HepG2 (cell line): ENCODE results near the gene SERPINB6. TPM values are rescaled to one million over a fixed set of nuclear protein-coding genes. Genes with fewer than 3 reads are reported as not detected.

Experiments used
- GRHL1 ChIP-seq: sonication (generic); formaldehyde crosslinking; conservative IDR thresholded peaks from 2 replicates; pipeline ENCODE4 v1.8.0; 2022; ENCODE audit warnings: missing genetic modification reagents
- HDAC2 ChIP-seq: sonication (generic); formaldehyde crosslinking; IDR thresholded peaks from 2 replicates; pipeline ENCODE4 v1.4.0; 2020; ENCODE audit warnings: missing genetic modification reagents
- JDP2 ChIP-seq: sonication (generic); formaldehyde crosslinking; IDR thresholded peaks from 2 replicates; pipeline ENCODE4 v1.8.1; 2022; ENCODE audit warnings: missing genetic modification reagents, borderline replicate concordance
- MAZ ChIP-seq, 2 experiments: sonication (generic) in 1 of 2; formaldehyde crosslinking in 1 of 2; IDR thresholded peaks; 2 replicates each; pipeline versions ENCODE4 v1.5.0 to v1.6.1; 2012 to 2020; ENCODE audit warnings: low read depth in 2 of 2, mild to moderate bottlenecking in 2 of 2, borderline replicate concordance in 1 of 2, improper control_type of control experiment in 1 of 2, low read length in 1 of 2, missing genetic modification reagents in 1 of 2, moderate library complexity in 1 of 2
- NFATC3 ChIP-seq: sonication (generic); formaldehyde crosslinking; IDR thresholded peaks from 2 replicates; pipeline ENCODE4 v1.5.1; 2020; ENCODE audit warnings: mild to moderate bottlenecking, missing genetic modification reagents
- NFE2L2 ChIP-seq: fragments of 150-350 bp; IDR thresholded peaks from 2 replicates; pipeline ENCODE4 v1.6.1; 2014; ENCODE audit warnings: low read length
- NR2C2 ChIP-seq: sonication (generic); formaldehyde crosslinking; IDR thresholded peaks from 2 replicates; pipeline ENCODE4 v1.4.0; 2020; ENCODE audit warnings: missing genetic modification reagents, mild to moderate bottlenecking, moderate library complexity, borderline replicate concordance
- RXRB ChIP-seq: IDR thresholded peaks from 2 replicates; pipeline ENCODE4 v1.6.1; 2016; ENCODE audit warnings: borderline replicate concordance, missing genetic modification reagents, missing compliant biosample characterization
- SKI ChIP-seq: fragments of 450-650 bp; IDR thresholded peaks from one replicate; pipeline ENCODE4 v1.6.1; 2018; ENCODE audit warnings: mild to moderate bottlenecking; ENCODE audit not compliant: partially characterized antibody
- TBX3 ChIP-seq: fragments of 450-650 bp; IDR thresholded peaks from 2 replicates; pipeline ENCODE4 v1.6.1; 2017; ENCODE audit warnings: antibody characterized with exemption, mild to moderate bottlenecking, inconsistent platforms, borderline replicate concordance
- TSC22D2 ChIP-seq: sonication (generic); formaldehyde crosslinking; IDR thresholded peaks from 2 replicates; pipeline ENCODE4 v1.5.1; 2020; ENCODE audit warnings: missing genetic modification reagents, mild to moderate bottlenecking, borderline replicate concordance
- ZNF121 ChIP-seq: sonication (generic); formaldehyde crosslinking; IDR thresholded peaks from 2 replicates; pipeline ENCODE4 v1.5.0; 2020; ENCODE audit warnings: mild to moderate bottlenecking, missing genetic modification reagents
- ZNF766 ChIP-seq: sonication (generic); formaldehyde crosslinking; IDR thresholded peaks from 2 replicates; pipeline ENCODE4 v1.5.0; 2020; ENCODE audit warnings: missing genetic modification reagents, borderline replicate concordance
- ZNF841 ChIP-seq: sonication (generic); formaldehyde crosslinking; IDR thresholded peaks from 2 replicates; pipeline ENCODE4 v1.8.1; 2023; ENCODE audit warnings: missing genetic modification reagents, borderline replicate concordance
- polyA plus RNA-seq, 8 experiments: library from polyadenylated mRNA; depleted of rRNA in 3 of 8; stranded (reverse) in 7 of 8; unstranded in 1 of 8; fragments of >200 nt; fragmentation: Illumina TruSeq in 4 of 8; extraction: Trizol in 4 of 8; gene quantifications; 2 replicates each; pipeline versions ENCODE4 v1.2.1 to v1.2.3, GENCODE V29; 2011 to 2016; ENCODE audit warnings: low read depth in 4 of 8, missing spikeins in 1 of 8, mixed read lengths in 1 of 8; ENCODE audit not compliant: insufficient read depth in 1 of 8
- total RNA-seq, 5 experiments: library from RNA; depleted of rRNA; stranded (reverse); fragments of >200 nt; fragmentation: Illumina TruSeq; extraction: Trizol; gene quantifications; 2 replicates each; pipeline ENCODE4 v1.2.3, GENCODE V29; 2016; ENCODE audit warnings: low read depth in 1 of 5
- TF ChIP-seq, protein P1 (sequence below): sonication (generic); formaldehyde crosslinking; IDR thresholded peaks from 2 replicates; pipeline ENCODE4 v1.4.0; 2020; ENCODE audit warnings: missing genetic modification reagents
- TF ChIP-seq, protein P2 (sequence below): IDR thresholded peaks from 2 replicates; pipeline ENCODE4 v1.6.1; 2018; ENCODE audit warnings: missing genetic modification reagents, mild to moderate bottlenecking, missing compliant biosample characterization
- TF ChIP-seq, protein P3 (sequence below), 2 experiments: sonication (generic) in 1 of 2; formaldehyde crosslinking in 1 of 2; IDR thresholded peaks; 2 replicates each; pipeline versions ENCODE4 v1.6.1 to v1.9.0; 2014 to 2022; ENCODE audit warnings: antibody characterized with exemption in 1 of 2, borderline replicate concordance in 1 of 2, inconsistent platforms in 1 of 2, low read depth in 1 of 2, missing genetic modification reagents in 1 of 2

The SERPINB6 gene
- total and polyA plus RNA-seq, 2 of the 13 experiments (the other 11 are each of a cell fraction or from before 2014, with no cell fraction given), result 38.2 to 61.3 TPM

- TF ChIP-seq, protein P1, sequence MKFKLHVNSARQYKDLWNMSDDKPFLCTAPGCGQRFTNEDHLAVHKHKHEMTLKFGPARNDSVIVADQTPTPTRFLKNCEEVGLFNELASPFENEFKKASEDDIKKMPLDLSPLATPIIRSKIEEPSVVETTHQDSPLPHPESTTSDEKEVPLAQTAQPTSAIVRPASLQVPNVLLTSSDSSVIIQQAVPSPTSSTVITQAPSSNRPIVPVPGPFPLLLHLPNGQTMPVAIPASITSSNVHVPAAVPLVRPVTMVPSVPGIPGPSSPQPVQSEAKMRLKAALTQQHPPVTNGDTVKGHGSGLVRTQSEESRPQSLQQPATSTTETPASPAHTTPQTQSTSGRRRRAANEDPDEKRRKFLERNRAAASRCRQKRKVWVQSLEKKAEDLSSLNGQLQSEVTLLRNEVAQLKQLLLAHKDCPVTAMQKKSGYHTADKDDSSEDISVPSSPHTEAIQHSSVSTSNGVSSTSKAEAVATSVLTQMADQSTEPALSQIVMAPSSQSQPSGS (CRISPR knock-in tag), result no peak
- no peak for TF ChIP-seq ZNF841 (CRISPR knock-in tag)
- no peak for TF ChIP-seq NFE2L2
- peak; percentile 76 for TF ChIP-seq RXRB (CRISPR knock-in tag)
- TF ChIP-seq, protein P2, sequence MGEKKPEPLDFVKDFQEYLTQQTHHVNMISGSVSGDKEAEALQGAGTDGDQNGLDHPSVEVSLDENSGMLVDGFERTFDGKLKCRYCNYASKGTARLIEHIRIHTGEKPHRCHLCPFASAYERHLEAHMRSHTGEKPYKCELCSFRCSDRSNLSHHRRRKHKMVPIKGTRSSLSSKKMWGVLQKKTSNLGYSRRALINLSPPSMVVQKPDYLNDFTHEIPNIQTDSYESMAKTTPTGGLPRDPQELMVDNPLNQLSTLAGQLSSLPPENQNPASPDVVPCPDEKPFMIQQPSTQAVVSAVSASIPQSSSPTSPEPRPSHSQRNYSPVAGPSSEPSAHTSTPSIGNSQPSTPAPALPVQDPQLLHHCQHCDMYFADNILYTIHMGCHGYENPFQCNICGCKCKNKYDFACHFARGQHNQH (CRISPR knock-in tag), result peak; percentile 70
- TF ChIP-seq TSC22D2, result no peak; the same call in 1 of the 2 replicates
- TF ChIP-seq MAZ (IDR thresholded peaks at IDR 0.05; ENCODE audit: borderline replicate concordance, low read depth, low read length), result no peak
- TF ChIP-seq MAZ (CRISPR knock-in tag; IDR thresholded peaks at IDR 0.05; ENCODE audit: low read depth), result peak; percentile 87
- no peak for TF ChIP-seq NFATC3 (CRISPR knock-in tag)
- TF ChIP-seq HDAC2 (CRISPR knock-in tag), result peak; percentile 43; the same call in 1 of the 2 replicates
- TF ChIP-seq SKI, result peak; percentile 81
- no peak for TF ChIP-seq TBX3
- TF ChIP-seq GRHL1 (CRISPR knock-in tag), result no peak
- TF ChIP-seq NR2C2 (CRISPR knock-in tag), result peak; percentile 67
- no peak for TF ChIP-seq JDP2 (CRISPR knock-in tag)
- TF ChIP-seq, protein P3, sequence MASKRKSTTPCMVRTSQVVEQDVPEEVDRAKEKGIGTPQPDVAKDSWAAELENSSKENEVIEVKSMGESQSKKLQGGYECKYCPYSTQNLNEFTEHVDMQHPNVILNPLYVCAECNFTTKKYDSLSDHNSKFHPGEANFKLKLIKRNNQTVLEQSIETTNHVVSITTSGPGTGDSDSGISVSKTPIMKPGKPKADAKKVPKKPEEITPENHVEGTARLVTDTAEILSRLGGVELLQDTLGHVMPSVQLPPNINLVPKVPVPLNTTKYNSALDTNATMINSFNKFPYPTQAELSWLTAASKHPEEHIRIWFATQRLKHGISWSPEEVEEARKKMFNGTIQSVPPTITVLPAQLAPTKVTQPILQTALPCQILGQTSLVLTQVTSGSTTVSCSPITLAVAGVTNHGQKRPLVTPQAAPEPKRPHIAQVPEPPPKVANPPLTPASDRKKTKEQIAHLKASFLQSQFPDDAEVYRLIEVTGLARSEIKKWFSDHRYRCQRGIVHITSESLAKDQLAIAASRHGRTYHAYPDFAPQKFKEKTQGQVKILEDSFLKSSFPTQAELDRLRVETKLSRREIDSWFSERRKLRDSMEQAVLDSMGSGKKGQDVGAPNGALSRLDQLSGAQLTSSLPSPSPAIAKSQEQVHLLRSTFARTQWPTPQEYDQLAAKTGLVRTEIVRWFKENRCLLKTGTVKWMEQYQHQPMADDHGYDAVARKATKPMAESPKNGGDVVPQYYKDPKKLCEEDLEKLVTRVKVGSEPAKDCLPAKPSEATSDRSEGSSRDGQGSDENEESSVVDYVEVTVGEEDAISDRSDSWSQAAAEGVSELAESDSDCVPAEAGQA (IDR thresholded peaks at IDR 0.05; ENCODE audit: low read depth), result no peak
- TF ChIP-seq, protein P3 (CRISPR knock-in tag; IDR thresholded peaks at IDR 0.05; ENCODE audit: borderline replicate concordance), result no peak
- peak; percentile 65 for TF ChIP-seq ZNF121
- TF ChIP-seq ZNF766 (CRISPR knock-in tag), result peak; percentile 38; the same call in 1 of the 2 replicates
Measured at GRCh38 chr6:2971420-2972218, at the start of gene SERPINB6 (continued).
